HAP-1 (cell line): ENCODE measurements around the gene MS4A14.

Source experiments
- DNase-seq, 2 experiments: peaks; one replicate each; pipeline ENCODE4 v3.0.0-alpha.2; 2016 to 2020; ENCODE audit warnings: low spot score in 2 of 2
- H3K27me3 ChIP-seq: fragments of 250-450 bp; sonication (Bioruptor Pico); 2 replicates; pipeline ENCODE4 v1.5.1; 2020; ENCODE audit warnings: low read depth, mild to moderate bottlenecking, moderate library complexity
- H3K36me3 ChIP-seq: fragments of 250-450 bp; sonication (Bioruptor Pico); replicated peaks from 2 replicates; pipeline ENCODE4 v1.5.1; 2020; ENCODE audit warnings: mild to moderate bottlenecking
- H3K4me1 ChIP-seq: fragments of 250-450 bp; sonication (Bioruptor Pico); 2 replicates; pipeline ENCODE4 v1.5.1; 2020; ENCODE audit warnings: mild to moderate bottlenecking
- H3K4me3 ChIP-seq: fragments of 250-450 bp; sonication (Bioruptor Pico); 2 replicates; pipeline ENCODE4 v1.5.1; 2020; ENCODE audit warnings: mild to moderate bottlenecking, moderate library complexity
- H3K9me3 ChIP-seq: fragments of 250-450 bp; sonication (Bioruptor Pico); 2 replicates; pipeline ENCODE4 v1.5.1; 2020; ENCODE audit warnings: mild to moderate bottlenecking, moderate library complexity
- in situ Hi-C: fragments of 300-500 bp; cut with MboI; formaldehyde crosslinking; loops from 3 replicates; pipeline ENCODE4 v1.14.3; 2020; ENCODE audit warnings: low sequenced_read_pairs, inconsistent platforms, mixed read lengths

The MS4A14 gene

DNA sequence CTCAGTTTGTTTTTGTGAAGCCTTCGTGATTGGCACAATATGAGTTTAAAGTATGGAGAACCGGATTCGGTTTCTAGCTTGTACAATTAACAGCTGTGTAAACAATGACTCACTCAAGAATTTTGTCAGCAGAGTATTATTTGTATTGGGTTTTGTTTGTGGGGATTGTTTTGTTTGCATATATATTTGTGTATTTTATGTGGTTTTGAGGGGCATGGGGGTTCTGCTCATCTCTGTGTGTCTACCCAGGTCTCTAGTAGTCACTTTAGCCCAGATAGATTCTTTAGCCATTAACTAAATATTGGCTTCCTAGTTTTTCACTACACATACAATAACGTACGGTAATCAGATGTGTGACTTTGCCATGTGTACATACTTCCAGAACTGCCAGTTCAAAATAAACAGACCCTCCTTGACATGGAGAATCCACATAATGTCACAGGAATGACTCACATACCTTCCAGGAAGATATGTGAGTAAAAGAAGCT, 25.4 kb upstream of the MS4A14 start:
- in situ Hi-C loops = no loop called here
- Histone ChIP-seq H3K9me3 (no peaks in the 10 kb centered on the region), H3K4me3 (no peak overlapping the region), H3K27me3 (no peaks in the 10 kb centered on the region), H3K4me1 (no peaks in the 10 kb centered on the region; the same call in 1 of the 2 replicates), H3K36me3 (no peaks in the 10 kb centered on the region)
- DNase-seq = no peak

DNA sequence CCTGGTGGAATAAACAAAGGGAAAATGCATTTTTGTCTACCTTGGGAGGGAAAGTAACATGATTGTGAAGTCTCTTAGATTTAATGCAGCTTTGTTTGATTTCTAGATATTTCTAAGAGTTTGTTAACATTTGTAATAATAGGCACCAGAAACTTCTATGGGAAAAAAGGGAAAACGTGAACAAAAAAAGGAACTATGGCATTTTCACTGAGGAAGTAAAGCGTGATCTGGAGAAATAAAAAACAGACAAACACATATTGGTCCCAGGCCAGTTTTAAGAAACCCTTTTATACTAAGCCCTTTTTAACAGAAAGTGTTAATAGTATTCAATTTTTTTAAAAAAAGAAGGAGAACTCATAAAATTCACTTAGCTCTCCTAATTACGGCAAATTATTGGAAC, 24.9 kb upstream of the MS4A14 start:
- Histone ChIP-seq H3K36me3 (no peaks in the 10 kb centered on the region), H3K4me3 (no peak overlapping the region), H3K27me3 (no peaks in the 10 kb centered on the region), H3K9me3 (no peaks in the 10 kb centered on the region), H3K4me1 (no peaks in the 10 kb centered on the region; the same call in 1 of the 2 replicates)
- in situ Hi-C loops = no loop called here
- no peak for DNase-seq

DNA sequence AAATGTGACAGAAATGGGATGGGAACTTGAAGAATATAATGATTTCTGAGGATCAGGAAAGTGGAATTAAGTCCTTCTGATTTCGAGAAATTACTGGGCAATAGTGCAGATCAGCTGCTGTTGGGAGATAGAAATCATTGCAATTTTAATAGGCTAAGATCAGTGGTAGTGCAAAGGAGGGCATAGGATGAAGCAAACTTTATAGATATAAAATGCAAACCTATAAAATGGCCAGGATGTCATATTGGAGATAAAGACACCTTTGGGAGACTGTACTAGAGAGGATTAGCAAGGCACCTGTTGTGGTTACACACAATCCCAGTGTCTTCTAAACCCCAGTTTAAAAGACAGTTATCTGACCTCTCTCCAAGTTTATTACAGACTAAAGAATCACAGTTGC, 24.4 kb upstream of the MS4A14 start:
- no peaks in the 10 kb centered on the region for H3K27me3 ChIP-seq
- no peaks in the 10 kb centered on the region for H3K9me3 ChIP-seq
- H3K4me3 ChIP-seq = no peak overlapping the region
- H3K36me3 ChIP-seq = no peaks in the 10 kb centered on the region
- no peak for DNase-seq
- in situ Hi-C loops = no loop called here
- no peaks in the 10 kb centered on the region; the same call in 1 of the 2 replicates for H3K4me1 ChIP-seq

DNA sequence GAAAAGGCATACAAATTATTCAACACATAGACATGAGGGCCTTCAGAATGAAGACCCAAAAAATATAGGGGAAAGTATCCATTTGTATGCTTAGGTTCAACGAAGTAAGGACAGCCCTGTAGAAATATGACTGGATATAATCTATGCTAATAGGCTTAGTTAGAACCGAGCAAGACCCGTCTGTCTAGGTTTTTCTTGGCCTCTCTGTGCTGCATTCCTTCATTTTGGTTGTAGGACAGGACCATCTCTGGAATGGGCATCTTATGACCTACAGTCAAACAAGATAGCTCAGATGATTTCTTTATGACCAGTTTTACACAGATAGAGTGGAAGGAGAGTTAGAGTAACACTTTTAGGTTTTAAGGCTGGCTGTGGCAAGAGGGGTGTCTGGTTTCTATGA, 23.5 kb upstream of the MS4A14 start:
- no peak for DNase-seq
- H3K36me3 ChIP-seq = no peaks in the 10 kb centered on the region
- H3K9me3 ChIP-seq = no peaks in the 10 kb centered on the region
- H3K4me1 ChIP-seq = no peaks in the 10 kb centered on the region
- in situ Hi-C loops = no loop called here
- H3K4me3 ChIP-seq = no peak overlapping the region
- H3K27me3 ChIP-seq = no peaks in the 10 kb centered on the region

DNA sequence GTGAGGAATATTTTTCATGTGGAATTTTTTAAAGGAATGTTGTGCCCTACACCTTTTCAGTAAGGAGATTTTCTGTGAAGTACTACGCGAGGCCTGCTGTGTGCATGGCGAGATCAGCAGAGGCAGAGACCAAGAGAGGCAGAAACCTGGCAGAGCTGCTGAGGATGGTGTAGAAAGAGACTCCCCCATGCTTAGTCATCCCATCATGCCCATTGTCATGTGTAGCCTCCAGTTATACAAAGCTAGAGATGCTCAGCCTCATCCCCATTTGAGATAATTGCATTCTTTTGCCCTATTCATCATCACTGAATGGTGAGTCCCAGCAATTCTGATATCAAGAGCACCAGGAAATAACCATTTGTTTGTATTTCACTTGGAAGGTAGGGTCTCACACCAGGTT, 20.9 kb upstream of the MS4A14 start:
- H3K36me3 ChIP-seq = no peaks in the 10 kb centered on the region
- in situ Hi-C loops = no loop called here
- no peak for DNase-seq
- H3K4me1 ChIP-seq = no peaks in the 10 kb centered on the region
- H3K9me3 ChIP-seq = no peaks in the 10 kb centered on the region
- no peaks in the 10 kb centered on the region for H3K27me3 ChIP-seq
- no peak overlapping the region for H3K4me3 ChIP-seq

GRCh38 chr11:60376601-60377000, 19.7 kb upstream of the MS4A14 start:
- Histone ChIP-seq H3K36me3 (no peaks in the 10 kb centered on the region), H3K4me1 (no peaks in the 10 kb centered on the region), H3K9me3 (no peaks in the 10 kb centered on the region), H3K4me3 (no peak overlapping the region), H3K27me3 (no peaks in the 10 kb centered on the region)
- in situ Hi-C loops = no loop called here
- DNase-seq = no peak

DNA sequence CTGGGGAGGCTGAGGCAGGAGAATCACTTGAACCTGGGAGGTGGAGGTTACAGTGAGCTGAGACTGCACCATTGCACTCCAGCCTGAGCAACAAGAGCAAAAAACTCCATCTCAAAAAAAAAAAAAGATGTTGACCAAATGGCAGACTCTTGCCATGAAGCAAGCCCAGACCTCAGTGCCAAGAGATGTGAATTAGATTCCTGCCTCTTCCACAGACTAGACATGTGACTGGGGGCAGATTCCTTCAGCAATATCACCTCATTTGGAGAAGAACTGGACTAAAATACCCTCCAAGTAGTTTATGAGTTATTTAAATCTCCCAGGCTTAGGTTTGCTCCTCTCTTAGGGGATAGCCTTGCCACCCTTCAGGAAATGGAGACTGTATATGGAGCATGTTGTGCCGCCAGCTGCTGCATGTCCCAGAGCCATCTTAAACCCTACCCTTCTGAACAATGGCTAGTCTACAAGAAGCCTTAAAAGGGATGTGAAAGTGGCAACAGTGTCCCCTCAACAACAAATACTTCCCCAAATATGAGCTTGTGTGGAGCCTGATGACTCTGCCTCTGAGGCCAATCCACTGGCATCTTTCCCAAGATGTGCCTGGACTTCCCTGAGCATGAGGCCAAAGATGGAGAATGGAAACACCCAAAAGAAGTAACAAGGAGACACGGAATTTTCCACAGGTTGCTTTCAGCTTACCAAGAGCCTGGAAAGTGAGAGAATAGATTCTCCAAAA, 18.7 kb upstream of the MS4A14 start:
- no peak for DNase-seq
- in situ Hi-C loops = no loop called here
- Histone ChIP-seq H3K9me3 (no peaks in the 10 kb centered on the region), H3K27me3 (peaks cover 2% of the 10 kb centered on the region; the same call in 1 of the 2 replicates), H3K4me3 (no peak overlapping the region), H3K36me3 (no peaks in the 10 kb centered on the region), H3K4me1 (no peaks in the 10 kb centered on the region)

DNA sequence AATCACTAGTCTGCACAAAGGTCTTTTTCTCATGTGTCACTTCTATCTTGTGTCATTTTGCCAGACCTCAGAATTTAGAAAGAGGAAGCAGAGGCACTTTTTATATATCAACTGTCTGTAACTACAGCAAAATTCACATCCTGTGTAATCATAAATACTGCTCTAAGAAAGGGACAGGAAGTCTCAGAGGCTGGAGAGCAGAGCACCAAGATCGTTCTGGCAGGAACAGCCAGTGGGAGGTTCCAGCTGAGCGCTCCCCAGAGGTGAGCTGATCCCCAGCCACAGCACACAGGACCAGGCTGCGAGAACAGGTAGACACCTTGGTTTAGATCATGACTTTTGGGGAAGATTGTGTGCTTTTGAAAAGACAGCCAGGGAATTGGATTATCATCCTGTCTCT, 17.9 kb upstream of the MS4A14 start, which contains the start of gene MS4A7:
Gene MS4A7, plus strand, starts transcription at position 179 of the 400 bp plus-strand sequence. CDS start 4,610 bp downstream, outside the sequence.
- DNase-seq = no peak
- Histone ChIP-seq H3K4me3 (no peak within 1 kb of the TSS), H3K27me3 (peaks cover 2% of the 10 kb centered on the region; the same call in 1 of the 2 replicates), H3K36me3 (no peaks in the 10 kb centered on the region), H3K9me3 (no peaks in the 10 kb centered on the region), H3K4me1 (no peaks in the 10 kb centered on the region)
- in situ Hi-C loops = no loop called here

DNA sequence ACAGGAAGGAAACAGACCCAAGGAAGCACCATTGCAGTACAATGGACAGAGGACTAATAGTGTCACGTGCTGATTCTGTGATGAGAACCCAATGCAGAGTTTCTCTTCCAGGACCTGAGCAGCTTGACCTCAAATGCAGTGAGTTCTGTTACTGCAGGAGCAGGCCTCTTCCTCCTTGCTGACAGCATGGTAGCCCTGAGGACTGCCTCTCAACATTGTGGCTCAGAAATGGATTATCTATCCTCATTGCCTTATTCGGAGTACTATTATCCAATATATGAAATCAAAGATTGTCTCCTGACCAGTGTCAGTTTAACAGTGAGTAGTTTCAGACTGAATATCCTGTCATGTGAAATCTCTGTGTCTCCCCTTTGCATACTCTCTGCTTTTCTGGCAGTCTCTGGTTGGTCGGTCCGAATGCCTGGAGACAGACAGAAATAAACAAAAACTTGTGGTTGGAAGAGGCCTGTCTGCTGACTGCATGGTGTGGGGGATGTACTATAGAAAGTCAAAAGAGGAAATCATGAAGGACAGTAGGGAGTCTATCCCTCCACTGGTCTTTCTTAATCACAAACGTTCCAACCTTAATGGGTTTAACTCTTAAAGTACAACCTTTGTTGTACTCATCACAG, 6.9 kb upstream of the MS4A14 start:
- in situ Hi-C loops = no loop called here
- no peak for DNase-seq
- no peaks in the 10 kb centered on the region for H3K36me3 ChIP-seq

GRCh38 chr11:60390419-60390818, 5.8 kb upstream of the MS4A14 start:
- DNase-seq = no peak
- no peaks in the 10 kb centered on the region for H3K27me3 ChIP-seq
- H3K36me3 ChIP-seq = no peaks in the 10 kb centered on the region
- no peak overlapping the region for H3K4me3 ChIP-seq
- in situ Hi-C loops = no loop called here
- H3K9me3 ChIP-seq = no peaks in the 10 kb centered on the region
- H3K4me1 ChIP-seq = no peaks in the 10 kb centered on the region

More for the DNA sequence above, 6.9 kb upstream of the MS4A14 start:
- no peaks in the 10 kb centered on the region for H3K4me1 ChIP-seq
- no peak overlapping the region for H3K4me3 ChIP-seq
- H3K27me3 ChIP-seq = no peaks in the 10 kb centered on the region
- no peaks in the 10 kb centered on the region for H3K9me3 ChIP-seq

DNA sequence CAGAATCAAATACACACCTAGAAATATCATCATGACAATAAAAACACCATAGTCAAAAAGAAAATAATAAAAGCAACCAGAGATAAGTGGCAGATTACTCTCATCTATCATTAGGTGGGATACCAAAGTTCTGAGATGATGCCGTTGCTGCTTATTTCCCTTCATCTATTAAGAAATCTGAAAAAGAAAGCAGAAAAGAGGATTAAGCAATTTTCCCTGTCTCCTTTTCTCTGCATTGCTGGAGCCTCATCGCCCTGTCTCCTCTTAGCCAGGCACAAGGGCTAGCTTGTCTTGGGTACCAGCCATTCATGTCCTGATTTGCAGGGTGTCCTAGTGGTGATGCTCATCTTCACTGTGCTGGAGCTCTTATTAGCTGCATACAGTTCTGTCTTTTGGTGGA, 3.9 kb upstream of the MS4A14 start:
- H3K4me1 ChIP-seq = no peaks in the 10 kb centered on the region
- no peaks in the 10 kb centered on the region for H3K9me3 ChIP-seq
- DNase-seq = no peak
- no peaks in the 10 kb centered on the region for H3K27me3 ChIP-seq
- no peaks in the 10 kb centered on the region for H3K36me3 ChIP-seq
- no peak overlapping the region for H3K4me3 ChIP-seq
- in situ Hi-C loops = no loop called here

DNA sequence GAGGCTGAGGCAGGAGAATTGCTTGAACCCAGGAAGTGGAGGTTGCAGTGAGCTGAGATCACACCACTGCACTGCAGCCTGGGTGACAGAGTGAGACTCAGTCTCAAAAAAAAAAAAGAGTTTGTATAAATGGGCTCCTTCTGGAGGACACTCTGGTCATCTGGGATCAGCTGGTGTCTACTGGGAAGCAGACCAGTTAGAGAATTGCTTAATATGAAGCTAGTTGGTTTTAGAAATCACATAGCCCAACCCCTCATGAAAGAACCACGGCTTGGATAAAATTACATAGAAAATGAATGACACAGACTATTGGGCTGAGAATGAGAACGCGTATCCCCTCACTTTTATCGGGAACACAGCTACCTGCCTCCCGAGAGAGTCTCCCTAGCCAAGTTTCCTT, 3.2 kb upstream of the MS4A14 start:
- Histone ChIP-seq H3K9me3 (no peaks in the 10 kb centered on the region), H3K27me3 (no peaks in the 10 kb centered on the region), H3K4me1 (no peaks in the 10 kb centered on the region), H3K4me3 (no peak overlapping the region), H3K36me3 (no peaks in the 10 kb centered on the region)
- in situ Hi-C loops = no loop called here
- DNase-seq = no peak

- in situ Hi-C loops = no loop called here
- Histone ChIP-seq H3K4me3 (no peak overlapping the region), H3K27me3 (no peaks in the 10 kb centered on the region), H3K36me3 (no peaks in the 10 kb centered on the region), H3K9me3 (no peaks in the 10 kb centered on the region), H3K4me1 (no peaks in the 10 kb centered on the region)
- peak; percentile 8 to 42 for DNase-seq
Observed at GRCh38 chr11:60394666-60395380, 1.4 kb upstream of the MS4A14 start.

- in situ Hi-C loops = no loop called here
- no peak for DNase-seq
Observed at GRCh38 chr11:60396799-60397198, 540 bp downstream of the MS4A14 start.

More at GRCh38 chr11:60396799-60397198, 540 bp downstream of the MS4A14 start:
- H3K4me1 ChIP-seq = no peaks in the 10 kb centered on the region
- no peak overlapping the region for H3K4me3 ChIP-seq
- H3K27me3 ChIP-seq = no peaks in the 10 kb centered on the region
- H3K9me3 ChIP-seq = no peaks in the 10 kb centered on the region
- H3K36me3 ChIP-seq = no peaks in the 10 kb centered on the region
